H7 (cell line): Measurements from ENCODE around the gene TEX54. TPM values are rescaled to one million over a fixed set of nuclear protein-coding genes. Genes with fewer than 3 reads are reported as not detected.

Experiments
- DNase-seq: peaks from one replicate; pipeline ENCODE4 v3.0.0; 2012
- H3K27me3 ChIP-seq: 2 replicates; pipeline ENCODE4 v1.6.0; 2011; ENCODE audit warnings: mild to moderate bottlenecking, low read length; ENCODE audit not compliant: control insufficient read depth, insufficient read depth
- H3K36me3 ChIP-seq: replicated peaks from 2 replicates; pipeline ENCODE4 v1.5.1; 2011; ENCODE audit warnings: low read length; ENCODE audit not compliant: control insufficient read depth, insufficient read depth
- H3K4me3 ChIP-seq: 2 replicates; pipeline ENCODE4 v1.5.1; 2011; ENCODE audit warnings: low read depth, mild to moderate bottlenecking, control low read depth, low read length, moderate library complexity; ENCODE audit not compliant: insufficient read depth
- total RNA-seq: library from RNA; depleted of rRNA; stranded (reverse); fragments of >200 nt; shearing (Covaris generic); gene quantifications from 2 replicates; pipeline ENCODE4 v1.2.3, GENCODE V29; 2014; rRNA removed

TEX54 gene
- total RNA-seq, 1 experiment from 2014 or later: not detected

GRCh38 chr11:62794201-62794775 is 38.4 kb downstream of the TEX54 start:
- no peaks in the 10 kb centered on the region for H3K27me3 ChIP-seq
- no peak for DNase-seq
- H3K36me3 ChIP-seq: peaks cover 39% of the 10 kb centered on the region
- H3K4me3 ChIP-seq: no peak overlapping the region

GRCh38 chr11:62792202-62792575 is 40.5 kb downstream of the TEX54 start:
- Histone ChIP-seq H3K27me3 (no peaks in the 10 kb centered on the region), H3K4me3 (0 out of 2 replicates have a peak overlapping the region, but pooled peaks have one; percentile 5), H3K36me3 (peaks cover 36% of the 10 kb centered on the region)
- DNase-seq: peak; percentile 70

GRCh38 chr11:62791501-62792201 is 41.0 kb downstream of the TEX54 start, which contains the start of gene TMEM223:
TSS of gene TMEM223 (minus strand) at chr11:62792006. CDS start at chr11:62791994, 12 bp downstream.
- peaks cover 33% of the 10 kb centered on the region for H3K36me3 ChIP-seq
- peak within 1 kb of the TSS; percentile 98 for H3K4me3 ChIP-seq
- H3K27me3 ChIP-seq: no peaks in the 10 kb centered on the region
- peak; percentile 97 for DNase-seq

- no peaks in the 10 kb centered on the region for H3K27me3 ChIP-seq
These were observed 43.1 kb downstream of the TEX54 start for GRCh38 chr11:62789576-62789975.

GRCh38 chr11:62788991-62789390 is 43.6 kb downstream of the TEX54 start:
- Histone ChIP-seq H3K27me3 (no peaks in the 10 kb centered on the region), H3K4me3 (no peak overlapping the region), H3K36me3 (peaks cover 13% of the 10 kb centered on the region)
- peak; percentile 48 for DNase-seq

More at GRCh38 chr11:62789576-62789975, 43.1 kb downstream of the TEX54 start:
- Histone ChIP-seq H3K36me3 (peaks cover 19% of the 10 kb centered on the region), H3K4me3 (no peak overlapping the region)
- DNase-seq: no peak

- DNase-seq: peak; percentile 98
- Histone ChIP-seq H3K27me3 (no peaks in the 10 kb centered on the region), H3K4me3 (peak within 1 kb of the TSS; percentile 93), H3K36me3 (peaks cover 13% of the 10 kb centered on the region)
These were observed 45.5 kb downstream of the TEX54 start, which contains the start of gene TMEM179B for GRCh38 chr11:62787005-62787759. TSS of gene TMEM179B (plus strand) at chr11:62787402. CDS start at chr11:62787432, 30 bp downstream.

GRCh38 chr11:62786318-62787004 is 46.2 kb downstream of the TEX54 start:
- Histone ChIP-seq H3K4me3 (peak overlapping the region; percentile 93), H3K36me3 (peaks cover 16% of the 10 kb centered on the region), H3K27me3 (no peaks in the 10 kb centered on the region)
- DNase-seq: peak; percentile 98

GRCh38 chr11:62782753-62783152 is 49.9 kb downstream of the TEX54 start:
- Histone ChIP-seq H3K27me3 (no peaks in the 10 kb centered on the region), H3K4me3 (no peak overlapping the region), H3K36me3 (peaks cover 14% of the 10 kb centered on the region)
- DNase-seq: no peak

Other genes starting within 250 kb of the TEX54 start
- 25.8 and 29.4 TPM in 2 replicates for gene TUT1, start 241.3 kb downstream of the TEX54 start, total RNA-seq
- 151 and 166 TPM in 2 replicates for gene MTA2, start 231.0 kb downstream of the TEX54 start, total RNA-seq
- 28.0 and 29.3 TPM in 2 replicates for gene EML3, start 220.1 kb downstream of the TEX54 start, total RNA-seq
- gene ROM1, start 219.6 kb downstream of the TEX54 start, total RNA-seq: 1.1 and 2.5 TPM in 2 replicates
- gene B3GAT3, start 210.9 kb downstream of the TEX54 start, total RNA-seq: 49.9 and 58.3 TPM in 2 replicates
- gene GANAB, start 186.2 kb downstream of the TEX54 start, total RNA-seq: 173 and 181 TPM in 2 replicates
- 19.5 and 26.1 TPM in 2 replicates for gene INTS5, start 179.5 kb downstream of the TEX54 start, total RNA-seq
- 107 and 136 TPM in 2 replicates for gene C11orf98, start 167.6 kb downstream of the TEX54 start, total RNA-seq
- gene CSKMT, start 167.5 kb downstream of the TEX54 start, total RNA-seq: 24.7 and 38.1 TPM in 2 replicates
- gene UQCC3, start 161.2 kb downstream of the TEX54 start, total RNA-seq: 19.0 and 22.4 TPM in 2 replicates
- 2.7 and 4.5 TPM in 2 replicates for gene LBHD1, start 160.6 kb downstream of the TEX54 start, total RNA-seq
- gene UBXN1, start 153.8 kb downstream of the TEX54 start, total RNA-seq: 79.2 and 81.2 TPM in 2 replicates
- 0.14 and 0.30 TPM in 2 replicates for gene LRRN4CL, start 143.3 kb downstream of the TEX54 start, total RNA-seq
- gene BSCL2, start 125.4 kb downstream of the TEX54 start, total RNA-seq: 169 and 200 TPM in 2 replicates
- gene GNG3, start 125.2 kb downstream of the TEX54 start, total RNA-seq: 0.33 and 3.1 TPM in 2 replicates
- gene HNRNPUL2, start 105.4 kb downstream of the TEX54 start, total RNA-seq: 7.3 and 10.1 TPM in 2 replicates
- gene TTC9C, start 104.4 kb downstream of the TEX54 start, total RNA-seq: 45.1 and 63.1 TPM in 2 replicates
- 26.8 and 42.0 TPM in 2 replicates for gene ZBTB3, start 78.7 kb downstream of the TEX54 start, total RNA-seq
- gene POLR2G, start 71.3 kb downstream of the TEX54 start, total RNA-seq: 155 and 172 TPM in 2 replicates
- gene TAF6L, start 61.4 kb downstream of the TEX54 start, total RNA-seq: 32.1 and 42.9 TPM in 2 replicates
- gene TMEM179B, start 45.4 kb downstream of the TEX54 start, total RNA-seq: 50.1 and 55.2 TPM in 2 replicates
- 30.2 and 42.1 TPM in 2 replicates for gene TMEM223, start 40.8 kb downstream of the TEX54 start, total RNA-seq
- 19.1 and 19.3 TPM in 2 replicates for gene NXF1, start 27.4 kb downstream of the TEX54 start, total RNA-seq
- 24.0 and 29.0 TPM in 2 replicates for gene STX5, start 790 bp downstream of the TEX54 start, total RNA-seq
- 153 and 160 TPM in 2 replicates for gene WDR74, start 6.7 kb upstream of the TEX54 start, total RNA-seq
- 271 and 340 TPM in 2 replicates for gene SLC3A2, start 48.1 kb upstream of the TEX54 start, total RNA-seq
- not detected in 2 replicates for gene CHRM1, start 88.5 kb upstream of the TEX54 start, total RNA-seq
- not detected in 2 replicates for gene SLC22A6, start 152.1 kb upstream of the TEX54 start, total RNA-seq
- not detected in 2 replicates for gene SLC22A8, start 183.0 kb upstream of the TEX54 start, total RNA-seq